ENCODE measurements around the gene OPHN1.

DNA sequence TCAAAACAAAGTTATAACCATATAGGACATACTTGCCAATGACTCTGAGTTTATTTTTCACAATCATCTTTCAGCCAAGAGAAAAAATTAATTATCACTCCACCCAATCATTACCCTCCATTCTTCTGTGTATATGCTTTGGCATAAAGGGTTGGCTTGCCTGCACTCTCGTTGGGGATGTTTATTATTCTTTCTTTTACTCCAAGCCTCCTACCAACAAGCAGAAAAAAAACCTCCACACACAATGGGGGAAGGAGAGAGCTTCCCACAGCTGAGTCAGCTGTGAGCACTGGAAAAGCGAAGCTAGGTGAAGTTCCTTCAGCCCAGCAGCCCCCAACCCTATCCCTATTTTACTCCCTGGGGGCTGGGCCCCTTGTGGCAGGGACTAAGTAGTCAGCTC lies 1.5 kb downstream of the OPHN1 start:
- TF ChIP-seq POLR2AphosphoS5 (IDR thresholded peaks at IDR 0.05; ENCODE audit: low read depth, low read length) (no peak), TAF1 (IDR thresholded peaks at IDR 0.05; ENCODE audit: borderline replicate concordance, insufficient read depth, low read length) (no peak), FOXP2 (optimal IDR thresholded peaks at IDR 0.05; ENCODE audit: borderline replicate concordance, extremely low read depth, extremely low read length, insufficient read depth) (no peak)
- TF ChIP-seq, protein P1, sequence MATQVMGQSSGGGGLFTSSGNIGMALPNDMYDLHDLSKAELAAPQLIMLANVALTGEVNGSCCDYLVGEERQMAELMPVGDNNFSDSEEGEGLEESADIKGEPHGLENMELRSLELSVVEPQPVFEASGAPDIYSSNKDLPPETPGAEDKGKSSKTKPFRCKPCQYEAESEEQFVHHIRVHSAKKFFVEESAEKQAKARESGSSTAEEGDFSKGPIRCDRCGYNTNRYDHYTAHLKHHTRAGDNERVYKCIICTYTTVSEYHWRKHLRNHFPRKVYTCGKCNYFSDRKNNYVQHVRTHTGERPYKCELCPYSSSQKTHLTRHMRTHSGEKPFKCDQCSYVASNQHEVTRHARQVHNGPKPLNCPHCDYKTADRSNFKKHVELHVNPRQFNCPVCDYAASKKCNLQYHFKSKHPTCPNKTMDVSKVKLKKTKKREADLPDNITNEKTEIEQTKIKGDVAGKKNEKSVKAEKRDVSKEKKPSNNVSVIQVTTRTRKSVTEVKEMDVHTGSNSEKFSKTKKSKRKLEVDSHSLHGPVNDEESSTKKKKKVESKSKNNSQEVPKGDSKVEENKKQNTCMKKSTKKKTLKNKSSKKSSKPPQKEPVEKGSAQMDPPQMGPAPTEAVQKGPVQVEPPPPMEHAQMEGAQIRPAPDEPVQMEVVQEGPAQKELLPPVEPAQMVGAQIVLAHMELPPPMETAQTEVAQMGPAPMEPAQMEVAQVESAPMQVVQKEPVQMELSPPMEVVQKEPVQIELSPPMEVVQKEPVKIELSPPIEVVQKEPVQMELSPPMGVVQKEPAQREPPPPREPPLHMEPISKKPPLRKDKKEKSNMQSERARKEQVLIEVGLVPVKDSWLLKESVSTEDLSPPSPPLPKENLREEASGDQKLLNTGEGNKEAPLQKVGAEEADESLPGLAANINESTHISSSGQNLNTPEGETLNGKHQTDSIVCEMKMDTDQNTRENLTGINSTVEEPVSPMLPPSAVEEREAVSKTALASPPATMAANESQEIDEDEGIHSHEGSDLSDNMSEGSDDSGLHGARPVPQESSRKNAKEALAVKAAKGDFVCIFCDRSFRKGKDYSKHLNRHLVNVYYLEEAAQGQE (IDR thresholded peaks at IDR 0.05; ENCODE audit: insufficient read depth in 1 of 2, low read depth in 2 of 2, low read length in 2 of 2), result no peak
